Measurements from ENCODE around the gene PEX5.

PEX5 gene

DNA sequence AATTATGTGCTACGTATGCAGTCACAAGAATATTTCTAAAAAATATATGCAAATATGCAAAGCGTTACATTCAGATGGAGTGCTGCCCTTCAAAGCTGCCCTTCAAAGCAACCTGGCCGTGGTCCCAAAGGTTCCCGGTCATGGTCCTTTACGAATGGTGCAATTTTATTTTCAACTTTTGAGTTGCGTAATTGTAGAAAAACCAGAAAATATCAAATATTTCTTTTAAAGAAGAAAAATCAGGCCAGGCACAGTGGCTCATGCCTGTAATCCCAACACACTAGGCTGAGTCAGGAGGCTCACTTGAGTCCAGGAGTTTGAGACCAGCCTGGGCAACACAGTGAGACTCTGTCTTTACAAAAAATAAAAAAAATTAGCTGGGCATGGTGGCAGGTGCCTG is 38.0 kb upstream of the PEX5 start (continued):
- no peak for TF ChIP-seq ZNF629 (tag by site-specific recombination; IDR thresholded peaks at IDR 0.05)
- TF ChIP-seq ZNF701 (tag by site-specific recombination; IDR thresholded peaks at IDR 0.05): no peak
- TF ChIP-seq ZNF248 (tag by site-specific recombination; IDR thresholded peaks at IDR 0.05): no peak
- no peak for TF ChIP-seq ZNF10 (tag by site-specific recombination; IDR thresholded peaks at IDR 0.05)
- no peak for TF ChIP-seq ZNF639 (tag by site-specific recombination; IDR thresholded peaks at IDR 0.05)
- no peak for TF ChIP-seq ZNF19 (tag by site-specific recombination; IDR thresholded peaks at IDR 0.05; ENCODE audit: low read depth)

DNA sequence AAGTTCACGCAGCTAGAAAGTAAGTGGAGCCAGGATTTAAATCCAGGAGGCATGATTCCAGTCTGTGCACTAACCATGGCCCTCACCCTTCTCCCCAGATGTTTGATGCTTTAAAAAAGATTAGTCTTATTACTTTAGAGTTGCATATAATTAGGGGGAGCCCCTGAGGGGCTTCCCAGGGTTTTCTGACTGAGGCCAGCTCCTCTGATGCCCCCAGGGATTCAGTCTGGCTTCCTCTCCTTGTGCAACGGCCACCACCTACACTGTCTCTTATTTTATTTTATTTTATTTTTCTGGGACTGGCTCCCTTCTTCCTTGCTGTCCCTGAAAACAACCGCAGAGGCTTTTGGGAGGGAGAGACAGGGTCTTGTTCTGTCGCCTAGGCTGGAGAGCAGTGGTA is 36.7 kb upstream of the PEX5 start:
- ChIA-PET POLR2A (no interaction called here), CTCF (interaction anchor here (0.6 to 4.0 kb wide), 6 partner anchors 8 to 190 kb away, joined by 4 to 35 read pairs (median 8); no protein-coding TSS in a partner anchor)
- no peak for TF ChIP-seq PBX3 (CRISPR knock-in tag; IDR thresholded peaks at IDR 0.05)
- TF ChIP-seq ZNF585B (tag by site-specific recombination; IDR thresholded peaks at IDR 0.05): no peak
- TF ChIP-seq YY2 (tag by site-specific recombination; IDR thresholded peaks at IDR 0.05): no peak
- no peak for TF ChIP-seq ZNF433 (tag by site-specific recombination; IDR thresholded peaks at IDR 0.05; ENCODE audit: low read depth)
- TF ChIP-seq ZNF843 (tag by site-specific recombination; IDR thresholded peaks at IDR 0.05): no peak
- TF ChIP-seq, protein P1, sequence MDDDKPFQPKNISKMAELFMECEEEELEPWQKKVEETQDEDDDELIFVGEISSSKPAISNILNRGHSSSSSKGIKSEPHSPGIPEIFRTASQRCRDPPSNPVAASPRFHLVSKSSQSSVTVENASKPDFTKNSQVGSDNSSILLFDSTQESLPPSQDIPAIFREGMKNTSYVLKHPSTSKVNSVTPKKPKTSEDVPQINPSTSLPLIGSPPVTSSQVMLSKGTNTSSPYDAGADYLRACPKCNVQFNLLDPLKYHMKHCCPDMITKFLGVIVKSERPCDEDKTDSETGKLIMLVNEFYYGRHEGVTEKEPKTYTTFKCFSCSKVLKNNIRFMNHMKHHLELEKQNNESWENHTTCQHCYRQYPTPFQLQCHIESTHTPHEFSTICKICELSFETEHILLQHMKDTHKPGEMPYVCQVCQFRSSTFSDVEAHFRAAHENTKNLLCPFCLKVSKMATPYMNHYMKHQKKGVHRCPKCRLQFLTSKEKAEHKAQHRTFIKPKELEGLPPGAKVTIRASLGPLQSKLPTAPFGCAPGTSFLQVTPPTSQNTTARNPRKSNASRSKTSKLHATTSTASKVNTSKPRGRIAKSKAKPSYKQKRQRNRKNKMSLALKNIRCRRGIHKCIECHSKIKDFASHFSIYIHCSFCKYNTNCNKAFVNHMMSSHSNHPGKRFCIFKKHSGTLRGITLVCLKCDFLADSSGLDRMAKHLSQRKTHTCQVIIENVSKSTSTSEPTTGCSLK (tag by site-specific recombination; IDR thresholded peaks at IDR 0.05): no peak
- TF ChIP-seq ZNF248 (tag by site-specific recombination; IDR thresholded peaks at IDR 0.05): no peak
- no peak for TF ChIP-seq GLIS2 (tag by site-specific recombination; IDR thresholded peaks at IDR 0.05)
- TF ChIP-seq PATZ1 (tag by site-specific recombination; IDR thresholded peaks at IDR 0.05): no peak
- no peak for TF ChIP-seq ZNF792 (tag by site-specific recombination; IDR thresholded peaks at IDR 0.05)
- no peak overlapping the region for H3K4me3 ChIP-seq (ENCODE audit: low read depth, low read length)
- H3K4me1 ChIP-seq (ENCODE audit: control insufficient read depth, insufficient read depth, low read length): no peaks in the 10 kb centered on the region; the same call in 1 of the 2 replicates
- H3K27ac ChIP-seq (ENCODE audit: extremely low read depth, low read depth, low read length): no peak overlapping the region
- H3K9me3 ChIP-seq (ENCODE audit: control insufficient read depth, insufficient read depth, low read depth, low read length): no peaks in the 10 kb centered on the region
- H3K36me3 ChIP-seq (ENCODE audit: control insufficient read depth in 2 of 2, insufficient read depth in 1 of 2, low read length in 2 of 2): peaks cover 3 to 82% of the 10 kb centered on the region in 2 experiments

GRCh38 chr12:7154042-7154441 is 35.4 kb upstream of the PEX5 start:
- H3K36me3 ChIP-seq (ENCODE audit: control insufficient read depth in 2 of 2, insufficient read depth in 1 of 2, low read length in 2 of 2): peaks cover 3 to 73% of the 10 kb centered on the region in 2 experiments
- H3K4me1 ChIP-seq (ENCODE audit: control insufficient read depth, insufficient read depth, low read length): no peaks in the 10 kb centered on the region; the same call in 1 of the 2 replicates
- POLR2A ChIA-PET: no interaction called here
- CTCF ChIA-PET: interaction anchor here (0.6 to 4.0 kb wide), 9 partner anchors 9 to 218 kb away, joined by 3 to 35 read pairs (median 5); no protein-coding TSS in a partner anchor
- H3K27ac ChIP-seq (ENCODE audit: extremely low read depth, low read depth, low read length): no peak overlapping the region
- H3K4me3 ChIP-seq (ENCODE audit: low read depth, low read length): no peak overlapping the region
- no peak for TF ChIP-seq ZNF112 (tag by site-specific recombination; IDR thresholded peaks at IDR 0.05)
- no peak for TF ChIP-seq ZNF664 (tag by site-specific recombination; IDR thresholded peaks at IDR 0.05)
- TF ChIP-seq SCRT1 (tag by site-specific recombination; IDR thresholded peaks at IDR 0.05; ENCODE audit: borderline replicate concordance): no peak
- no peak for TF ChIP-seq ZNF544 (tag by site-specific recombination; IDR thresholded peaks at IDR 0.05)
- no peak for TF ChIP-seq ZNF791 (tag by site-specific recombination; IDR thresholded peaks at IDR 0.05)
- no peaks in the 10 kb centered on the region for H3K9me3 ChIP-seq (ENCODE audit: control insufficient read depth, insufficient read depth, low read depth, low read length)

All from HEK293 (cell line).